PFSK-1 (cell line): ENCODE data around the gene KCNJ6.

Experiments used
- FOXP2 ChIP-seq: optimal IDR thresholded peaks from 2 replicates; pipeline ENCODE3; 2011; ENCODE audit warnings: borderline replicate concordance, control low read depth, inconsistent platforms; ENCODE audit not compliant: insufficient read depth; ENCODE audit errors: extremely low read length, extremely low read depth
- POLR2AphosphoS5 ChIP-seq: IDR thresholded peaks from 2 replicates; pipeline ENCODE4 v1.6.1; 2012; ENCODE audit warnings: low read depth, mild to moderate bottlenecking, control low read depth, low read length, moderate library complexity
- SIN3A ChIP-seq: IDR thresholded peaks from 2 replicates; pipeline ENCODE4 v1.6.1; 2012; ENCODE audit warnings: mild to moderate bottlenecking, low read length, moderate library complexity, borderline replicate concordance; ENCODE audit not compliant: insufficient read depth
- TAF1 ChIP-seq: IDR thresholded peaks from 2 replicates; pipeline ENCODE4 v1.6.1; 2012; ENCODE audit warnings: low read length, control low read depth, borderline replicate concordance; ENCODE audit not compliant: insufficient read depth
- TF ChIP-seq, protein P1 (sequence below), 2 experiments: IDR thresholded peaks; 2 replicates each; pipeline versions ENCODE4 v1.6.1 to v1.8.0; 2011 to 2012; ENCODE audit warnings: low read depth in 2 of 2, low read length in 2 of 2, control low read depth in 1 of 2, inconsistent platforms in 1 of 2, mild to moderate bottlenecking in 1 of 2, moderate library complexity in 1 of 2; ENCODE audit not compliant: insufficient read depth in 1 of 2

KCNJ6 gene

DNA sequence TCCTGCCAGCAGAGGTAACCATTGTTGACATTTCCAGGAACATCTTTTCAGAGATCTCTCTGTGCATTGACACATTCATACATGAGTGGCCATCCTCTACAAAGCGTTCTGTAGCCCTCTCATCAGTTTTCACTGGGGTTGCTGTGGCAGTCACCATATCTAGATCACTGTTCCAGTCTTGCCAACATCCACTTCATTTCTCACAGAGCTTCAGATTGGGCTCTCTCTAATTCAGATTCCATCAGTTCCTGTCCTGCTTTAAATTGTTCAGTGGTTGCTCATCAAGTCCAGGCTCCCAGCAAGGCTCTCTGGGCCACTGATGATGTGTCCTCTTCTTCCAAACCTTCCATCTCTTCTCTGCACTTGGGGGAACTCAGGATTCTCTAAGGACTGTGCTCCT is 173.7 kb downstream of the KCNJ6 start:
- no peak for TF ChIP-seq TAF1
- no peak for TF ChIP-seq POLR2AphosphoS5
- no peak for TF ChIP-seq FOXP2
- TF ChIP-seq, protein P1, sequence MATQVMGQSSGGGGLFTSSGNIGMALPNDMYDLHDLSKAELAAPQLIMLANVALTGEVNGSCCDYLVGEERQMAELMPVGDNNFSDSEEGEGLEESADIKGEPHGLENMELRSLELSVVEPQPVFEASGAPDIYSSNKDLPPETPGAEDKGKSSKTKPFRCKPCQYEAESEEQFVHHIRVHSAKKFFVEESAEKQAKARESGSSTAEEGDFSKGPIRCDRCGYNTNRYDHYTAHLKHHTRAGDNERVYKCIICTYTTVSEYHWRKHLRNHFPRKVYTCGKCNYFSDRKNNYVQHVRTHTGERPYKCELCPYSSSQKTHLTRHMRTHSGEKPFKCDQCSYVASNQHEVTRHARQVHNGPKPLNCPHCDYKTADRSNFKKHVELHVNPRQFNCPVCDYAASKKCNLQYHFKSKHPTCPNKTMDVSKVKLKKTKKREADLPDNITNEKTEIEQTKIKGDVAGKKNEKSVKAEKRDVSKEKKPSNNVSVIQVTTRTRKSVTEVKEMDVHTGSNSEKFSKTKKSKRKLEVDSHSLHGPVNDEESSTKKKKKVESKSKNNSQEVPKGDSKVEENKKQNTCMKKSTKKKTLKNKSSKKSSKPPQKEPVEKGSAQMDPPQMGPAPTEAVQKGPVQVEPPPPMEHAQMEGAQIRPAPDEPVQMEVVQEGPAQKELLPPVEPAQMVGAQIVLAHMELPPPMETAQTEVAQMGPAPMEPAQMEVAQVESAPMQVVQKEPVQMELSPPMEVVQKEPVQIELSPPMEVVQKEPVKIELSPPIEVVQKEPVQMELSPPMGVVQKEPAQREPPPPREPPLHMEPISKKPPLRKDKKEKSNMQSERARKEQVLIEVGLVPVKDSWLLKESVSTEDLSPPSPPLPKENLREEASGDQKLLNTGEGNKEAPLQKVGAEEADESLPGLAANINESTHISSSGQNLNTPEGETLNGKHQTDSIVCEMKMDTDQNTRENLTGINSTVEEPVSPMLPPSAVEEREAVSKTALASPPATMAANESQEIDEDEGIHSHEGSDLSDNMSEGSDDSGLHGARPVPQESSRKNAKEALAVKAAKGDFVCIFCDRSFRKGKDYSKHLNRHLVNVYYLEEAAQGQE (IDR thresholded peaks at IDR 0.05; ENCODE audit: insufficient read depth in 1 of 2, low read depth in 2 of 2, low read length in 2 of 2): no peak
- TF ChIP-seq SIN3A: no peak

DNA sequence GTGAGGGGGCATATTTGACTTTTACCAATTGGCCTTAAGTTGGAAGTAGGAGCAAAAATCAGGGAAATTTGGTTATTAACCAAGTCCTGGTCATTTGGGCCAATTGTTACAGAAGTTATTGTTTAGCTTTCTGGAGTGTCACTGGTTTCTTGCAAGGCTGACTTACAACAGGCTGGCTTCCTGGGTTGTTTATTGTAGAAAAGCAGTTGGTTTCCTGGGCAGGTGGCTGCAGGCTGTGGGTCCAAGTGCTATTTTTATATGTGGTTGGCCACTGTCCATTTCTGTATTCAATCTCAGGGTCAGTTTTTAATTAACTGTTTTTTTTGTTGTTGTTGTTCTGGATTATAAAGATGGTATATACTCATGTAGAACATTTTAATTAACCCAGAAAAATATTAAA is 174.1 kb downstream of the KCNJ6 start:
- no peak for TF ChIP-seq FOXP2
- no peak for TF ChIP-seq POLR2AphosphoS5
- TF ChIP-seq, protein P1 (IDR thresholded peaks at IDR 0.05; ENCODE audit: insufficient read depth in 1 of 2, low read depth in 2 of 2, low read length in 2 of 2): no peak
- no peak for TF ChIP-seq SIN3A
- no peak for TF ChIP-seq TAF1

DNA sequence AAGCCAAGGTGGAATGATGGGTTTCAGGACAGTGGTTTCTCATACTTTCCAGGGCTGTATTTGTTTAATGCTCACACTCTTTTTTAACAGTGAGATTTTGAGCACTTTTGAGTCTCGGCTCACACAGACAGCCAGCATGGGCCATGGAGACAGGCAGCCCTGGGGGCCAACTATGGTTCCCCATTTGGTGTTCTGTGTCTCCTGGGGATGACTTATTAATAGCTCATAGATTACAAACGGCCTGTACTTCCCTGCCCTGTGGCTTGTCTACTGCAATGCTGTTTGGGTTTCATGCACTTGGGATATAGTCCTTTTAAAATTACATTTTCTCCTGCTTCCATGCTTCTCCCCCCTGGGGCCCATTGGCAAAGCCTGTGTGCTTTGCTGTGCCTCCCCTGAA is 178.3 kb downstream of the KCNJ6 start:
- no peak for TF ChIP-seq SIN3A
- TF ChIP-seq, protein P1 (IDR thresholded peaks at IDR 0.05; ENCODE audit: insufficient read depth in 1 of 2, low read depth in 2 of 2, low read length in 2 of 2): no peak
- TF ChIP-seq TAF1: no peak
- no peak for TF ChIP-seq FOXP2
- no peak for TF ChIP-seq POLR2AphosphoS5

DNA sequence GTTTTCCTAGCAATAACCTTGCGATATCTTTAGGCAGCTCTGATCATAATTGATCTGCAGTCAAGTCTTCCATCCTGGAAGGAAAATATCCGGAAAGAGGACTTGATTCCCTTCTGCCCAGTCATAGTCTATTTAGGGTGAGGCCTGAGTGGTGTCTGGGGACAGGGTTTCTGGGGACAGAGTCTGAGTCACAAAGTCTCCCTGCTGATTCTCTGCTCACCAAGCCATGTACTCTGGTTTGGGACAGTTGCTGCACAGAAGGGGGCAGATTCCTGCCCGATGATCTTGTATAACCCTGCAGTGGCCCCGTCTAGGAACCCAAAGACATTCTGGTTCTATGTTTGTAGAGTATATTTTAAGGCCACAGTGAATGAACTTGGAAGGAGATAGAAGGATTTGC is 178.8 kb downstream of the KCNJ6 start:
- TF ChIP-seq TAF1: no peak
- TF ChIP-seq SIN3A: no peak
- TF ChIP-seq, protein P1 (IDR thresholded peaks at IDR 0.05; ENCODE audit: insufficient read depth in 1 of 2, low read depth in 2 of 2, low read length in 2 of 2): no peak
- no peak for TF ChIP-seq FOXP2
- TF ChIP-seq POLR2AphosphoS5: no peak

DNA sequence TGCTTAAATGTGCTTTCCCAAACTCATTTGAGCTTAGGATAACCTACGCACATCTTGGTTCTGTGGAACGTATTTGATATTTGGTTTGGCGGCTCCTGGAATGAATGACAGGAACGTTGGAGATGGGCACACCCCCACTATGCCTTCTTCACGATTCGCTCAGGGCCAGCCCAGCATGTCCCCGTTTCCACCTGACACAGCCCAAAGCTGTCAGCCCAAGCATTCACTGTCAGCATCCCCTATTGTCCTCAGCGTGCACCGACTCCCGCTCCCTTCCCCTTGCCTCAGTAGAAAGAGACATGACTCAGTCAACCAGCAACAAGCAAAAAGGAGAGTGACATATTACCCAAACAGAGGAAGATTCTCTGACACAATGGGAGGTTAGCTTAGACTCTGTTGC is 181.4 kb downstream of the KCNJ6 start:
- TF ChIP-seq FOXP2 (no peak), POLR2AphosphoS5 (no peak), SIN3A (no peak), TAF1 (no peak)
- TF ChIP-seq, protein P1 (IDR thresholded peaks at IDR 0.05; ENCODE audit: insufficient read depth in 1 of 2, low read depth in 2 of 2, low read length in 2 of 2): no peak
